ENCODE data around the gene TBC1D14.

DNA sequence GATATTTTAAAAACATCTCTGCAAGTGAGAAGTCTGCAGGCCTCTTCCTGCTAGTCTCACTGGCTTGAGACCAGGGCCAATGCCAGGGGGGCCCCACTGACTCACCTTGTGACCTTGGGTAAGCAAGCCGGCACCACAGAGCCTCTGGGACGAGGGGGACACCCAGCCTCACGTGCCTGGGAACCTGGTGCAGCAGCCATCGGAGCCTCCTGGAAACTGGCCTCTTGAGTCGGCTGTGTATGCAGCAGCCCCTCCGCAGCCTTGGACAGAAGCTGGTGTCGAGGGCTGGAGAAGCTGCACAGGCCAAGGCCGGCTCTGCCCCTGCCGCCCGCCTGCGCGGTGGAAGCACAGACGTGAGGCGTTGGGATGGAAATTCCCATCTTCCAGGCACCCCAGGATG is 142.3 kb downstream of the TBC1D14 start:
- no peak for TF ChIP-seq YY1 (IDR thresholded peaks at IDR 0.05; ENCODE audit: insufficient read depth, insufficient read length)
- no peak for TF ChIP-seq SUZ12 (IDR thresholded peaks at IDR 0.05; ENCODE audit: extremely low read depth, insufficient read depth, insufficient read length)
